ENCODE measurements around the gene VKORC1L1.
A peak's percentile ranks its signal among the peaks of the same experiment; 100 is the strongest.
"Not testable (repeated sequence)": the region's sequence is repeated elsewhere in the genome, so short reads cannot be mapped to it uniquely, and the experiment has no call there.

The VKORC1L1 gene

DNA sequence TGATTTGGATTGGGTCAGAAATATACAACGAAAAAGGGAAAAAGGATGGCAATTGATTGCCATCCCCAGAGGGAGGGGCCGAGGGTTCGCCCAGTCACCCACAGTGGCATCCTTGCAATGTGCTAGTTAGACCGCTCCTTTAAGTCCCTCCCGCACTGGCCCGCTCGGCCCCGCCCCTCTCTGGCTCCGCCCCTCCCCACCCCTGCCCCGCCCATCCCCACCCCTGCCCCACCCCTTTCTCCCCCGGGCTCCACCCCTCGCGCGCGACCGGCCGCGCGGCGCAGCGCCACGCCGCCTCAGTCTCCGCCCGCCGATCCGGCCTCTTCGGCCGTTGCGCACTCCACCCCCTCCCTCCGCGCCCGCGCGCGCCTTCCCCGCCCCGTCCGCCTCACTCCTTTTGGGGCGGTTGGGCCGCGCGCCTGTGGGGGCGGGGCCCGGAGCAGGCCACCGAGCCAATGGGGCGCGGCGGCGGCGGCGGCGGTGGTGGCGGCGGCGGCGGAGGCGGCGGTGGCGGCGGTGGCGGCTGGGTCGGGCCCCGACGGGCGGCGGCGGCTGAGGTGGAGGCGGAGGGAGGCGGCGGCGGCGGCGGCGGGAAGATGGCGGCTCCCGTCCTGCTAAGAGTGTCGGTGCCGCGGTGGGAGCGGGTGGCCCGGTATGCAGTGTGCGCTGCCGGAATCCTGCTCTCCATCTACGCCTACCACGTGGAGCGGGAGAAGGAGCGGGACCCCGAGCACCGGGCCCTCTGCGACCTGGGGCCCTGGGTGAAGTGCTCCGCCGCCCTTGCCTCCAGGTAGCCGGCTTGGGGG, at the start of gene VKORC1L1:
Gene VKORC1L1, plus strand, starts transcription at position 299 of the 806 bp plus-strand sequence. Its CDS starts 298 bp downstream, at position 597.
- DNase-seq, result peak; percentile 57 to 98 (median 88)

DNA sequence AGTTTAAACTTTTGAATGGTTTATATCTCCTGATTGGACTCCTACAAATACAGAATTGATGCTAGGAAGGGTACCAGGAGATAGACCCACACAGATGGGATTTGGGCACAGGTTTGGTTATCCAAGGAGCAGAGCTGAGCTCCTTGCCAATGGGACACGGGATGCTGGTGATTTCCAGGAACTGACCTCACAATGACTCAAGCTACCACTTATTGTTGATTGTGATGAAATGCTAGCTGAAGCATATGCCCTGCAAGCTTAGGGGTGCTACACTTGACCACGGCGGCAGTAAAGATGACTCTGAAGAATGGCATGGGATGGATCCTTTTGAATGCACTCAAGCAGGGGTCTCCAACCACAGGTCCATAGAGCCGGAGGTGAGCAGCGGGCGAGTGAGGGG, 45.5 kb upstream of the VKORC1L1 start:
- DNase-seq, result no peak

DNA sequence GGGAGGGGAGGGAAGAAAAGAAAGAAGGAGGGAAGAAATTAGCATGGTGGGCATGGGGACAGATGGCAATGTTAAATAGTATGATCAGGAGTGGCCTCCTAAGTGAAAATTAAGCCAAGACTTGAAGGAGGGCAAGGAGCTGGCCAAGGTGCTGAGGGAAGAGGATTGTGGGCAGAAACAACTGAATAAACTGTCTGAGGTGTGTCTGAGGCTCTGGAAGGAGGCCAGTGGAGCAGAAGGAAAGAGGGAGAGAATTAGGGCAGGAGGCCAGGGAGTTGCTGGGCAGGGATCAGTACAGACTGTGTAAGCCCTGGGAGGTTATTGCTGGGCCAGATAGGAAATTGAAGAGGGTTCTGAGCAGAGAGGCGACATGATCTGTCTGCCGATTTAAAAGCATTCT, 40.6 kb upstream of the VKORC1L1 start:
- peak in 4 of 14 donors; percentile 0 to 88 (median 10) for DNase-seq

DNA sequence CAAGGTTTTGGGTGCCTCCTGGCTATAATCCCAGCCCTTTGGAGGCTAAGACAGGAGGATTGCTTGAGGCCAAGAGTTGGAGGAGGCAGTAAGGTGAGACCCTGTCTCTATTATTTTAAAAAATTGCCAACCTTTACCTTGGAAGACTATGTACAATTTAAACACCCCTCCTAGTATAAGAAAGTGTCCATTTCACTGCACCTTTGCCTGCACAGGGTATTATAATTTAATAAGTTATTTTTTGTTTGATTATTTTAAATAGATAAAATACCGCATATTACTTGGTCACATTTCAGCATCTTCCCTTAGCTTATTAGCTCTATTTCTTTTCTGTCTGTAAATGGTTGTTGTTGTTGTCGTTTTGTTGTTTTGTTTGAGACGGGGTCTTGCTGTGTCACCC, 36.2 kb upstream of the VKORC1L1 start:
- DNase-seq, result not testable (repeated sequence)

DNA sequence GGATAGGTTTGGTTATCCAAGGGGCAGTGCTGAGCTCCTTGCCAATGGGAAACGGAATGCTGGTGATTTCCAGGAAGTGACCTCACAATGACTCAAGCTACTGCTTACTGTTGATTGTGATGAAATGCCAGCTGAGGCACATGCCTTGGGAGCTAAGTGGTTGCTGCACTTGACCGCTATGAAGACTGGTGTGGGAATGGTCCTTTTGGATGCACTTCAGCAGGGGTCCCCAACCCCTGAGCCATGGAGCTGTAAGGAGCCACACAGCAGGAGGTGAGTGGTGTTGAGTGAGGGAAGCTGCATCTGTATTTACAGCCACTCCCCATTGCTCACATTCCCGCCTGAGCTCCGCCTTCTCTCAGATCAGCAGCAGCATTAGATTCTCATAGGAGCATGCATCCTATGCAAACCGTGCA, 35.3 kb upstream of the VKORC1L1 start:
- DNase-seq, result not testable (repeated sequence)

GRCh38 chr7:65839846-65840245, 33.0 kb upstream of the VKORC1L1 start:
- peak in 2 of 14 donors; percentile 10 to 61 for DNase-seq

DNA sequence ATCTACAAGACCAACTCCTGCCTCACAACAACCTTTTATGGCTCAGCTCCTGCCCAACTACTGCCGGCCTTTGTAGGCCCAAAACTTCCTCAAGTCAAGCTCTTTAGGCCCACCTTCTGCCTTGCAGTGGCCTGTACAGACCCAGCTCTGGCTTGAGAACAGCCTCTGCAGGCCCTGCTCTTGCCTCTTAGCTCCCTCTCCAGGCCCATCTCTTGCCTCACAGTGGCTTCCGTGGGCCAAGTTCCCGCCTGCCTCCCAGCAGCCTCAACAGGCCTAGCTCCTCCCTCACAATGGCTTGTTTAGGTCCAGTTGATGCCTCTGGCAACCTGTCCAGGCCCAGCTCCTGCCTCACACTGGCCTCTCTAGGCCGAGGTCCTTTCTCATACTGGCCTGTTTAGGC, 32.4 kb upstream of the VKORC1L1 start:
- DNase-seq, result no peak

- not testable (repeated sequence) for DNase-seq
These were observed 29.3 kb upstream of the VKORC1L1 start for GRCh38 chr7:65843616-65844015.

DNA sequence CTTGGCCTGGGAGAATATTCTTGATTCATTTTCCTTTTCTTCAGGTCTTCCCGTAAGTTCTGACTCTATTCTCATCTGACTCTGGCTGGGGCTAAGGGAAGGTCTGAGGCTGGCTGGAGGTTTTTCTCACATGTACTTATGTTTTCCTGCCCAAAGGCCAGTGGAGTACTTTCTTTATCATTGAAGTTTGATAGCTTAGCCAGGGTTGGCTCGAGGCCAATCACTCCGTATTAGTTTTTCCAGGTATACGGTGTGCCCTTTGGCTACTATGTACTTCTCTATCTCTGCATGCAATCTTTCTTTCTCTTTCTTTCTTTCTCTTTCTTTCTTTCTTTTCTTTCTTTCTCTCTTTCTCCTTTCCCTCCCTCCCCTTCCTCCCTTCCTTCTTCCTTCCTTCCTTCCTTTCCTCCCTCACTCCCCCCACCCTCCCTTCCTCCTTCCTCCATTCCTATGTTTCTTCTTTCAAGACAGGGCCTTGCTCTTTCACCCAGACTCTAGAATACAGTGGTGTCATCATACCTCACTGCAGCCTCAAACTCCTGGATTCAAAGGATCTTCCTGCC, 26.8 kb upstream of the VKORC1L1 start:
- DNase-seq, result no peak

DNA sequence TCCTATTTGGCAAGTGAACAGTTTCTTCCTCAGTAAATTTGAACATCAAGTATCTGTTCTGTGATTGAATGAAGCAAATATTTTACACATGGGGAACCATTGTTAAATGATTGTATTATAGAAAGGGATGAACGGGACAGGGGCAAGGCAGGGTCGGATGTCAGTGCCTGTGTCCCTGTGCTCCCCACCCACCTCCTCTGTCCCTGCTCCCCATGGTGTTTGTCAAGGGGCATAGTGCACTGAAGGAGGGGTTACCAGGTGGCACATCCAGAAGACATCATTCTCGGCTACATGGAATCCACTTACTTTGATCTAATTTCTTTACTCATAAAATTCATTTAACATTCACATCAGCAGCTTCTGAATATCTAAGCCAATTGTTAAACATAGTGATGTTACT, 19.4 kb upstream of the VKORC1L1 start:
- DNase-seq, result not testable (repeated sequence)

DNA sequence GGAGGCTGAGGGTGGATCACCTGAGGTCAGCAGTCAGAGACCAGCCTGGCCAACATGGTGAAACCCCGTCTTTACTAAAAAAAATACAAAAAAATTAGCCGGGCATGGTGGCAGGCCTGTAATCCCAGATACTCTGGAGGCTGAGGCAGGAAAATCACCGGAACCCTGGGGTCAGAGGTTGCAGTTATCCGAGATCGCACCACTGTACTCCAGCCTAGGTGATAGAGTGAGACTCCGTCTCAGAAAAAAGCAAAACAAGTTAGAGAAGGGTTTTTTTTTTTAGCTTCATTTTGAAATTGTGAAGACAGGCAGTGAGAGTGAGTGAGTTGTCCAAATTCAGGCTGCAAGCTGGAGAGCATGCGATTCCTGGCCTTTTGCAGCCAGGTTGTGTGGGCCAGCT, 19.0 kb upstream of the VKORC1L1 start:
- not testable (repeated sequence) for DNase-seq

- not testable (repeated sequence) for DNase-seq
These were observed 15.5 kb upstream of the VKORC1L1 start for GRCh38 chr7:65857321-65857894.

DNA sequence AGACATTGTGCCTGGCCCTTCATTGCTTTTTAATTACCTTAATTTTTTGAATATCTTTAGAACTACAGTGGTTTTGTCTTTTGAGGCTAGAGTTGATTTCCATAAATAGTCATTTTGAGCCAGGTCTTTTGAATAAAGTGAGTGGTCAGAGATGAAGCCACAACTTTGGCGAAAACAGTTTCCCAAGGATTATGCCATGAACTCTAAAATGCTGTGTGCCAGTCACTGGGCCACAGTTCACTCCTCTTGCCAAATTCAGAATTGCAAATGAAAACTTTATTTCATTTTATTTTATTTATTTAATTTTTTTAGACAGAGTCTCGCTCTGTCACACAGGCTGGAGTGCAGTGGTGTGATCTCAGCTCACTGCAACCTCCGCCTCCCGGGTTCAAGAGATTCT, 14.2 kb upstream of the VKORC1L1 start:
- DNase-seq, result not testable (repeated sequence)

DNA sequence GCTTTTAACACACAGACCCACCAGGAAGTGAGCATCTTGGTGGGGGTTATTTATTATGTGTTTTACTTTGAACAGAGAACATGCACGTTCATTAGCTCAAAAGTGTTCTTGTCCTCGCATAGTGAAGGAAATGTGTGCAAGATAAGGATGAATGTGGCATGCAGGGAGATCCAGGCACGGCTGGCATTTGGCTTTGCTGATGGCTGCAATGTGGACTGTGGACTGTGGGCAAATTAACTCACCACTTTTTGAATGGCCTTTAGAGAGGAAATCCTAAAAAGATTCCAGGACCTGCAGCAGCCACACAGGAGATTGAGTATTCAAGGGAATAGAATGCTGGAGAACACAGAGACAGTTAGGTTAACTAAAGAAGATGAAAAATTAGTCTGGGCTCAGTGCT, 6.6 kb upstream of the VKORC1L1 start:
- DNase-seq, result not testable (repeated sequence)

GRCh38 chr7:65867681-65868080, 5.2 kb upstream of the VKORC1L1 start:
- not testable (repeated sequence) for DNase-seq

- not testable (repeated sequence) for DNase-seq
These were observed 3.6 kb upstream of the VKORC1L1 start for GRCh38 chr7:65869312-65869711.

DNA sequence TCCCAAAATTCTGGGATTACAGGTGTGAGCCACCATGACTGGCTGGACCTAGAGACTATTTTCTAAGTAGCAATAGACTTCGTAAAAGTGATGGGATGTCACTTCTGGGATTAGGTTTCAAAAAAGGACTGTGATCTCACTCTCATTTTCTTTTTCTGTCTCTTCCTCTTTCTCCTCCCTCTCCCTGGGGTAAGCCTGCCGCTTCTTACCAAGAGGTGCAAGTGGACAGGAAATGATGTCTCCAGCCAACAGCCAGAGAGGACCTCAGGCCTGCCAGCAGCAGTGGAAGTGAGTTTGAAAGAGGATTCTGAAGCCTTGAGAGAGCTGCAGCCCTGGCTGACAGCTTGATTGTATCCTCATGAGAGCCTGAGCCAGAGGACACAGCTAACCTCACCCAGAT, 1.4 kb upstream of the VKORC1L1 start:
- DNase-seq, result peak in 2 of 14 donors; percentile 0 to 1

DNA sequence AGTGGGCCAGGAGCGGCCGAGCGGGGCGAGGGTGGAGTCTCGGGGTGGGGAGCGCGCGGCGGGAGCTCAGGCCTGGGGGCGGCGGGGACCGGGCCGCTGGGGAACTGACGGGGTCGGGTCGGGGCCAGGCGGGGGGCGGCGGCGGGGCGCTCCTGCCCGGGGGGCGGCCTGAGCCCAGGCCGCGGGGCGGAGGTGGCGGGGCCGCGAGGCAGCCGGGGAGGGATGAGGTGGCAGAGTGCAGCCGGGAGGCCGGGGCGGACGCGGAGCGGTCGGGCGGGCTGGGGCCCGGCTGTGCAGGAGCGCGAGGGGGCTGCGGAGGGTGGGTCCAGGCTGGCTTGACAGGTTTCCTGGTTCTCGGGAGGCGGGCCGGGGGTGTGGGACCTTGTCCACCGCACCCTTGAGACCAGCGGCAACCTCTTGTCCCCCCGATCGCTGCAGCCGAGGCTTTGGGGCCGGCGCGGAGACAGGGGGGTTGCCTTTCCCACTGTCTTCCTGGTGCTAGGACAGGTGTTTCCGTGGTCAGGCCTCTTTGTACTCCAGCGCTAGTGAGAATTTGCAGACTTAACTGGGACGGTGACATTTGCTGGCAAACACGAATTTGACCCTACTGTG, 814 bp downstream of the VKORC1L1 start:
- peak in 5 of 14 donors; percentile 10 to 37 (median 27) for DNase-seq

- DNase-seq, result not testable (repeated sequence)
These were observed 2.8 kb downstream of the VKORC1L1 start for GRCh38 chr7:65875715-65876114.

GRCh38 chr7:65879292-65880153, 6.6 kb downstream of the VKORC1L1 start:
- DNase-seq, result not testable (repeated sequence)

GRCh38 chr7:65880242-65880641, 7.4 kb downstream of the VKORC1L1 start:
- DNase-seq, result not testable (repeated sequence)

GRCh38 chr7:65884983-65885382, 12.1 kb downstream of the VKORC1L1 start:
- not testable (repeated sequence) for DNase-seq
